ENCODE measurements around the gene ODAD2.
A peak's percentile ranks its signal among the peaks of the same experiment; 100 is the strongest.

Gene ODAD2

GRCh38 chr10:28036587-28036986 is 37.7 kb upstream of the ODAD2 start:
- no peak overlapping the region for H3K27ac ChIP-seq (ENCODE audit: low read length)
- no peaks in the 10 kb centered on the region for H3K4me1 ChIP-seq (ENCODE audit: insufficient read depth, low read length)
- ATAC-seq (ENCODE audit: insufficient read depth, low read depth) (no peak), DNase-seq (no peak)
- no peak overlapping the region for H3K4me2 ChIP-seq (ENCODE audit: insufficient read depth, low read length)
- no peaks in the 10 kb centered on the region for H3K9me3 ChIP-seq (ENCODE audit: insufficient read depth, low read length, severe bottlenecking)
- H3K36me3 ChIP-seq (ENCODE audit: insufficient read depth, low read length): no peaks in the 10 kb centered on the region
- no peak overlapping the region for H3K9ac ChIP-seq (ENCODE audit: low read depth, low read length)
- H3K79me2 ChIP-seq (ENCODE audit: insufficient read depth, low read length): no peaks in the 10 kb centered on the region
- H3K27me3 ChIP-seq (ENCODE audit: insufficient read depth, low read length, poor library complexity): no peaks in the 10 kb centered on the region
- no peaks in the 10 kb centered on the region for H4K20me1 ChIP-seq (ENCODE audit: insufficient read depth, low read length)
- no peak for TF ChIP-seq EZH2 (IDR thresholded peaks at IDR 0.05; ENCODE audit: borderline replicate concordance, low read depth, low read length, severe bottlenecking)
- TF ChIP-seq, protein P1, sequence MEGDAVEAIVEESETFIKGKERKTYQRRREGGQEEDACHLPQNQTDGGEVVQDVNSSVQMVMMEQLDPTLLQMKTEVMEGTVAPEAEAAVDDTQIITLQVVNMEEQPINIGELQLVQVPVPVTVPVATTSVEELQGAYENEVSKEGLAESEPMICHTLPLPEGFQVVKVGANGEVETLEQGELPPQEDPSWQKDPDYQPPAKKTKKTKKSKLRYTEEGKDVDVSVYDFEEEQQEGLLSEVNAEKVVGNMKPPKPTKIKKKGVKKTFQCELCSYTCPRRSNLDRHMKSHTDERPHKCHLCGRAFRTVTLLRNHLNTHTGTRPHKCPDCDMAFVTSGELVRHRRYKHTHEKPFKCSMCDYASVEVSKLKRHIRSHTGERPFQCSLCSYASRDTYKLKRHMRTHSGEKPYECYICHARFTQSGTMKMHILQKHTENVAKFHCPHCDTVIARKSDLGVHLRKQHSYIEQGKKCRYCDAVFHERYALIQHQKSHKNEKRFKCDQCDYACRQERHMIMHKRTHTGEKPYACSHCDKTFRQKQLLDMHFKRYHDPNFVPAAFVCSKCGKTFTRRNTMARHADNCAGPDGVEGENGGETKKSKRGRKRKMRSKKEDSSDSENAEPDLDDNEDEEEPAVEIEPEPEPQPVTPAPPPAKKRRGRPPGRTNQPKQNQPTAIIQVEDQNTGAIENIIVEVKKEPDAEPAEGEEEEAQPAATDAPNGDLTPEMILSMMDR (IDR thresholded peaks at IDR 0.05; ENCODE audit: borderline replicate concordance, extremely low read depth, low read length, poor library complexity, severe bottlenecking): no peak
- H2AFZ ChIP-seq (ENCODE audit: low read depth, low read length): no peak overlapping the region
- H3K4me3 ChIP-seq (ENCODE audit: low read depth in 1 of 2, low read length in 2 of 2): no peak overlapping the region

DNA sequence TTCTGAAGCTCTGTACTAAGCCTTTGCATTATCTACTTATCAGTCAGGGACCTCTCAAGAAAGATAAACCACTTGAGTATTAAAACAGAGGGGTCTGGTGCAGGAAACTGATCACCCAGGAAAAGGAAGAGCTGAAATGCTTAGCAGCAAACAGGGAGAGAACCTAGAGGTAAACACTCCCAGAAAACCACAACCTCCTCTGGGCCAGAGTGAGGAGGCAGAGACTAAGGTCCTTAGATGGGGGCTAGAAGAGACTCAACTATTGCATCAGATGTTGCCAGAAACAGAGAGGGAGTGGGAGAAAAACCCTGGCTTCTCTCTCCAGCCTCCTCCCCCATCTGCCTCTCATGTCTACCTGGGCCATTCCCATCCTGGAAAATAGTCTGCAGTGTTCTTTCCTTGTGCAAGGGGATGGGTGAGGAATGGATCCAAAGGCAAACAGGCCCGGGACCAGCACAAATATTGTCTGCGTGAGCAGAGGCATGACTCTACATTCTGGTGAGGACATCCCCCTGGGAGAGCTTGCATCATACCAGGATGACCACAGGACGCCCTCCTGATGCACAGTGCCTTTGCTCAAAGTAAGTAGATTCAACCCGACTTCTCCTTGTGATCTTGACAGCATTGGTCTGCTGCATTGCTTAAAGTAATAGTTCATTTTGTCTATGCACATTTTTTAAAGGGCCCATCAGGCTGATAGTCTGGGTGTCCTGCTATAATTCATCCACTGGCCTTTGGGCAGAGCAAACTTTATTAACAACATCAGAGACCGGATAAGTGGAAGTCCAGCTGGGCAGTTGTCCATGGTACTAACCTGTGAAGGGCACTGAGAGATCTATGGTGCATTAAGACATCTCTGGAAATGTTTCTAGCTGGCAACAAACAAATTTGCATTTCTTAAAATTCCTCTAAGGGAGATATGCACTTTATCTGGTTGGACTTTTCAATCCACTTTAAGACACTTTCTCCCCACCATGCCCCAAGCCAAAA is 22.4 kb upstream of the ODAD2 start:
- H2AFZ ChIP-seq (ENCODE audit: low read depth, low read length): no peak overlapping the region
- H3K9me3 ChIP-seq (ENCODE audit: insufficient read depth, low read length, severe bottlenecking): no peaks in the 10 kb centered on the region
- H3K79me2 ChIP-seq (ENCODE audit: insufficient read depth, low read length): no peaks in the 10 kb centered on the region
- no peak overlapping the region for H3K27ac ChIP-seq (ENCODE audit: low read length)
- no peaks in the 10 kb centered on the region for H3K36me3 ChIP-seq (ENCODE audit: insufficient read depth, low read length)
- DNase-seq: no peak
- no peak overlapping the region for H3K9ac ChIP-seq (ENCODE audit: low read depth, low read length)
- H4K20me1 ChIP-seq (ENCODE audit: insufficient read depth, low read length): no peaks in the 10 kb centered on the region
- TF ChIP-seq, protein P1 (IDR thresholded peaks at IDR 0.05; ENCODE audit: borderline replicate concordance, extremely low read depth, low read length, poor library complexity, severe bottlenecking): no peak
- no peak for TF ChIP-seq EZH2 (IDR thresholded peaks at IDR 0.05; ENCODE audit: borderline replicate concordance, low read depth, low read length, severe bottlenecking)
- H3K27me3 ChIP-seq (ENCODE audit: insufficient read depth, low read length, poor library complexity): no peaks in the 10 kb centered on the region
- no peak overlapping the region for H3K4me3 ChIP-seq (ENCODE audit: low read depth in 1 of 2, low read length in 2 of 2)
- H3K4me2 ChIP-seq (ENCODE audit: insufficient read depth, low read length): no peak overlapping the region
- H3K4me1 ChIP-seq (ENCODE audit: insufficient read depth, low read length): peaks cover 5% of the 10 kb centered on the region; the same call in 1 of the 2 replicates
- peak; percentile 52; the same call in 1 of the 3 replicates for ATAC-seq (ENCODE audit: insufficient read depth, low read depth)

GRCh38 chr10:28020080-28020860 is 21.4 kb upstream of the ODAD2 start:
- no peaks in the 10 kb centered on the region for H3K79me2 ChIP-seq (ENCODE audit: insufficient read depth, low read length)
- H4K20me1 ChIP-seq (ENCODE audit: insufficient read depth, low read length): no peaks in the 10 kb centered on the region
- H3K27me3 ChIP-seq (ENCODE audit: insufficient read depth, low read length, poor library complexity): no peaks in the 10 kb centered on the region
- no peak overlapping the region for H3K27ac ChIP-seq (ENCODE audit: low read length)
- TF ChIP-seq, protein P1 (IDR thresholded peaks at IDR 0.05; ENCODE audit: borderline replicate concordance, extremely low read depth, low read length, poor library complexity, severe bottlenecking): no peak
- TF ChIP-seq EZH2 (IDR thresholded peaks at IDR 0.05; ENCODE audit: borderline replicate concordance, low read depth, low read length, severe bottlenecking): no peak
- H3K36me3 ChIP-seq (ENCODE audit: insufficient read depth, low read length): no peaks in the 10 kb centered on the region
- DNase-seq (no peak), ATAC-seq (ENCODE audit: insufficient read depth, low read depth) (no peak)
- H3K4me1 ChIP-seq (ENCODE audit: insufficient read depth, low read length): peaks cover 5% of the 10 kb centered on the region; the same call in 1 of the 2 replicates
- no peaks in the 10 kb centered on the region for H3K9me3 ChIP-seq (ENCODE audit: insufficient read depth, low read length, severe bottlenecking)
- no peak overlapping the region for H2AFZ ChIP-seq (ENCODE audit: low read depth, low read length)
- no peak overlapping the region for H3K4me3 ChIP-seq (ENCODE audit: low read depth in 1 of 2, low read length in 2 of 2)
- H3K9ac ChIP-seq (ENCODE audit: low read depth, low read length): no peak overlapping the region
- no peak overlapping the region for H3K4me2 ChIP-seq (ENCODE audit: insufficient read depth, low read length)

Data from DND-41 (cell line).